H1 (cell line): ENCODE results near the gene RPL41. TPM values are rescaled to one million over a fixed set of nuclear protein-coding genes. Genes with fewer than 3 reads are reported as not detected.

Experiments used
- CTCF ChIA-PET: fragments of 300-600 bp; sonication (Branson Sonifier 250); formaldehyde crosslinking; loops from one replicate; lab custom pipeline; 2021; ENCODE audit not compliant: partially characterized antibody; lab: Charles Lee
- POLR2A ChIA-PET: fragments of 300-600 bp; sonication (Branson Sonifier 250); formaldehyde crosslinking; loops from one replicate; lab custom pipeline; 2021; ENCODE audit warnings: inconsistent platforms; ENCODE audit not compliant: partially characterized antibody; lab: Charles Lee
- DNase-seq, 2 experiments: peaks; one replicate each; pipeline versions ENCODE4 v3.0.0 to v3.0.0-alpha.2; 2010 to 2022; ENCODE audit warnings: low spot score in 2 of 2, low read depth in 1 of 2, mixed read lengths in 1 of 2
- FAIRE-seq: peaks from 2 replicates; lab custom pipeline; 2011; peaks lifted over from hg19 to GRCh38; lab: Jason Lieb, UNC
- H2AFZ ChIP-seq: 2 replicates; pipeline ENCODE4 v1.8.1; 2012; ENCODE audit warnings: low read length, inconsistent platforms
- H2AK5ac ChIP-seq: 2 replicates; pipeline ENCODE4 v1.6.1; 2013; ENCODE audit warnings: low read depth, low read length
- H2BK120ac ChIP-seq: replicated peaks from 2 replicates; pipeline ENCODE3; 2013; ENCODE audit warnings: low read depth, low read length, inconsistent platforms
- H2BK12ac ChIP-seq: 2 replicates; pipeline ENCODE4 v1.6.1; 2013; ENCODE audit warnings: low read depth, low read length
- H2BK15ac ChIP-seq: 2 replicates; pipeline ENCODE4 v1.6.1; 2013; ENCODE audit warnings: low read length
- H2BK20ac ChIP-seq: 2 replicates; pipeline ENCODE4 v1.6.1; 2013; ENCODE audit warnings: low read length
- H2BK5ac ChIP-seq: 2 replicates; pipeline ENCODE4 v1.6.1; 2013; ENCODE audit warnings: low read depth, low read length
- H3K14ac ChIP-seq: 2 replicates; pipeline ENCODE4 v1.6.1; 2013; ENCODE audit warnings: inconsistent platforms; ENCODE audit not compliant: insufficient read length
- H3K18ac ChIP-seq: 2 replicates; pipeline ENCODE4 v1.6.1; 2013; ENCODE audit warnings: low read length; ENCODE audit errors: extremely low read depth
- H3K23ac ChIP-seq: 2 replicates; pipeline ENCODE4 v1.6.1; 2013; ENCODE audit warnings: inconsistent platforms; ENCODE audit not compliant: insufficient read length
- H3K23me2 ChIP-seq: 2 replicates; pipeline ENCODE4 v1.6.1; 2013; ENCODE audit warnings: low read depth, low read length
- H3K27ac ChIP-seq: 2 replicates; pipeline ENCODE4 v1.6.1; 2011; ENCODE audit warnings: low read depth, low read length, inconsistent platforms
- H3K27me3 ChIP-seq, 4 experiments: replicated peaks in 1 of 4; 1 replicate in 1 of 4; 2 replicates in 3 of 4; pipeline versions ENCODE4 v1.6.1 to v1.8.1; 2011 to 2013; ENCODE audit warnings: low read length in 3 of 4, mild to moderate bottlenecking in 3 of 4, inconsistent platforms in 2 of 4, mixed read lengths in 2 of 4, moderate library complexity in 1 of 4; ENCODE audit not compliant: control insufficient read depth in 3 of 4, insufficient read depth in 3 of 4; ENCODE audit errors: extremely low read depth in 1 of 4
- H3K36me3 ChIP-seq, 4 experiments: 2 replicates each; pipeline versions ENCODE4 v1.6.1 to v1.8.1; 2011 to 2013; ENCODE audit warnings: mild to moderate bottlenecking in 4 of 4, low read length in 3 of 4, moderate library complexity in 2 of 4, control low read depth in 1 of 4, inconsistent platforms in 1 of 4; ENCODE audit not compliant: insufficient read depth in 4 of 4, control insufficient read depth in 2 of 4
- H3K4ac ChIP-seq: replicated peaks from 2 replicates; pipeline ENCODE3; 2013; ENCODE audit warnings: low read length, low read depth, mixed read lengths, inconsistent platforms; ENCODE audit not compliant: insufficient read length
- H3K4me1 ChIP-seq, 4 experiments: replicated peaks in 1 of 4; 1 replicate in 1 of 4; 2 replicates in 3 of 4; pipeline versions ENCODE4 v1.6.1 to v1.8.1; 2011 to 2013; ENCODE audit warnings: low read length in 3 of 4, inconsistent platforms in 2 of 4, mixed read lengths in 1 of 4; ENCODE audit not compliant: insufficient read depth in 4 of 4, control insufficient read depth in 3 of 4
- H3K4me2 ChIP-seq, 2 experiments: 2 replicates each; pipeline versions ENCODE4 v1.6.1 to v1.8.1; 2011 to 2013; ENCODE audit warnings: low read depth in 2 of 2, low read length in 2 of 2, control low read depth in 1 of 2, inconsistent platforms in 1 of 2, mild to moderate bottlenecking in 1 of 2; ENCODE audit not compliant: insufficient read depth in 1 of 2
- H3K4me3 ChIP-seq, 4 experiments: fragments of 200-600, 300-600 bp in 1 of 4; sonication (generic), shearing (Covaris generic), sonication (Bioruptor Twin) in 1 of 4; 2 replicates each; pipeline versions ENCODE4 v1.5.1 to v1.8.1; 2011 to 2016; ENCODE audit warnings: low read length in 4 of 4, low read depth in 3 of 4, control low read depth in 2 of 4, inconsistent platforms in 2 of 4, mild to moderate bottlenecking in 2 of 4, mixed read lengths in 1 of 4, moderate library complexity in 1 of 4; ENCODE audit not compliant: insufficient read depth in 2 of 4; ENCODE audit errors: extremely low read depth in 1 of 4
- H3K56ac ChIP-seq: replicated peaks from 2 replicates; pipeline ENCODE3; 2013; ENCODE audit warnings: low read depth, mild to moderate bottlenecking, mixed read lengths, low read length, inconsistent platforms; ENCODE audit not compliant: insufficient read length
- H3K79me1 ChIP-seq: 2 replicates; pipeline ENCODE4 v1.6.1; 2013; ENCODE audit warnings: low read depth, low read length, control low read depth
- H3K79me2 ChIP-seq, 2 experiments: 2 replicates each; pipeline versions ENCODE4 v1.6.1 to v1.8.1; 2012 to 2013; ENCODE audit warnings: low read length in 2 of 2, mild to moderate bottlenecking in 2 of 2, inconsistent platforms in 1 of 2; ENCODE audit not compliant: insufficient read depth in 2 of 2, control insufficient read depth in 1 of 2
- H3K9ac ChIP-seq, 4 experiments: replicated peaks in 1 of 4; 1 replicate in 1 of 4; 2 replicates in 3 of 4; pipeline versions ENCODE4 v1.6.1 to v1.8.1; 2011 to 2013; ENCODE audit warnings: low read depth in 3 of 4, low read length in 3 of 4, control low read depth in 2 of 4, mild to moderate bottlenecking in 2 of 4, moderate library complexity in 2 of 4, inconsistent platforms in 1 of 4; ENCODE audit errors: extremely low read depth in 1 of 4
- H3K9me3 ChIP-seq, 2 experiments: 2 replicates each; pipeline versions ENCODE4 v1.6.1 to v1.8.1; 2012 to 2013; ENCODE audit warnings: mild to moderate bottlenecking in 2 of 2, moderate library complexity in 2 of 2, control low read depth in 1 of 2, inconsistent platforms in 1 of 2, low read depth in 1 of 2, low read length in 1 of 2, mixed read lengths in 1 of 2; ENCODE audit not compliant: insufficient read depth in 2 of 2
- H4K20me1 ChIP-seq, 2 experiments: replicated peaks in 1 of 2; 2 replicates each; pipeline versions ENCODE3 to v1.8.1; 2011 to 2013; ENCODE audit warnings: inconsistent platforms in 2 of 2, low read length in 2 of 2, mild to moderate bottlenecking in 1 of 2; ENCODE audit not compliant: insufficient read depth in 2 of 2, control insufficient read depth in 1 of 2
- H4K5ac ChIP-seq: 2 replicates; pipeline ENCODE4 v1.6.1; 2013; ENCODE audit warnings: low read length, low read depth, mixed read lengths, inconsistent platforms; ENCODE audit not compliant: insufficient read length
- H4K8ac ChIP-seq: 2 replicates; pipeline ENCODE4 v1.8.0; 2013; ENCODE audit warnings: mild to moderate bottlenecking, moderate library complexity, low read length, inconsistent platforms; ENCODE audit not compliant: insufficient read depth; ENCODE audit errors: extremely low read depth
- H4K91ac ChIP-seq: replicated peaks from 2 replicates; pipeline ENCODE3; 2013; ENCODE audit warnings: low read length, mixed read lengths, inconsistent platforms; ENCODE audit not compliant: insufficient read length
- ASH2L ChIP-seq: fragments of 200-600, 300-600 bp; sonication (generic); IDR thresholded peaks from one replicate; pipeline ENCODE4 v1.7.1; 2017; ENCODE audit warnings: low read length
- CBX5 ChIP-seq: fragments of 300-800, 300-1000 bp; sonication (generic); IDR thresholded peaks from 2 replicates; pipeline ENCODE4 v1.7.1; 2016; ENCODE audit warnings: antibody characterized with exemption, low read length, low read depth
- CREB1 ChIP-seq: IDR thresholded peaks from 2 replicates; pipeline ENCODE4 v1.6.1; 2012; ENCODE audit warnings: inconsistent platforms
- PHF8 ChIP-seq: fragments of 200-600 bp; sonication (generic); conservative IDR thresholded peaks from 2 replicates; pipeline ENCODE4 v1.7.1; 2012; ENCODE audit warnings: low read depth, mild to moderate bottlenecking, inconsistent platforms, low read length, moderate library complexity
- POLR2AphosphoS5 ChIP-seq: IDR thresholded peaks from 2 replicates; pipeline ENCODE4 v1.6.1; 2011; ENCODE audit warnings: low read depth, low read length
- TAF7 ChIP-seq: optimal IDR thresholded peaks from 2 replicates; pipeline ENCODE3; 2011; ENCODE audit warnings: low read depth, mild to moderate bottlenecking, inconsistent platforms, low read length, moderate library complexity, borderline replicate concordance
- ZNF274 ChIP-seq: IDR thresholded peaks from 2 replicates; pipeline ENCODE4 v1.7.0; 2012; ENCODE audit warnings: low read length, borderline replicate concordance; ENCODE audit errors: extremely low read depth
- WGBS, 2 experiments: shearing (Covaris generic) in 1 of 2; methylation state at CpG; one replicate each; pipeline versions ENCODE4 v1.1.6 to v1.1.7; 2013 to 2015; ENCODE audit warnings: low lambda C conversion rate in 2 of 2, mixed read lengths in 2 of 2, inconsistent platforms in 1 of 2, low coverage in 1 of 2, missing lambda C conversion rate in 1 of 2; ENCODE audit not compliant: insufficient replicate concordance in 2 of 2, insufficient coverage in 1 of 2, insufficient read length in 1 of 2; ENCODE audit errors: extremely low coverage in 1 of 2, missing lambda C conversion rate in 1 of 2; 5-methylcytosine and 5-hydroxymethylcytosine counted together
- polyA plus RNA-seq, 7 experiments: library from polyadenylated mRNA; depleted of rRNA in 3 of 7; stranded (reverse) in 5 of 7; unstranded in 2 of 7; fragments of >200 nt in 5 of 7; fragments of 200-250 nt in 2 of 7; gene quantifications; 1 replicate in 5 of 7; 2 replicates in 1 of 7; 4 replicates in 1 of 7; pipeline versions ENCODE4 v1.2.1 to v1.2.3, GENCODE V29; 2011 to 2013; ENCODE audit warnings: missing spikeins in 2 of 7, mixed read lengths in 2 of 7
- total RNA-seq: library from RNA; stranded (reverse); fragmentation: NEBNext Ultra II Directional; extraction: Animal tissue kit (Norgen Biotek cat#: 25700); gene quantifications from 2 replicates; pipeline ENCODE4 v1.2.1, GENCODE V29; 2021
- TF ChIP-seq, protein P1 (sequence below): IDR thresholded peaks from 2 replicates; pipeline ENCODE4 v1.6.1; 2012; ENCODE audit warnings: inconsistent platforms

Gene RPL41
- total and polyA plus RNA-seq, 2 of the 8 experiments (the other 6 are each of a cell fraction or from before 2014, with no cell fraction given), result 4,440 to 16,488 TPM

DNA sequence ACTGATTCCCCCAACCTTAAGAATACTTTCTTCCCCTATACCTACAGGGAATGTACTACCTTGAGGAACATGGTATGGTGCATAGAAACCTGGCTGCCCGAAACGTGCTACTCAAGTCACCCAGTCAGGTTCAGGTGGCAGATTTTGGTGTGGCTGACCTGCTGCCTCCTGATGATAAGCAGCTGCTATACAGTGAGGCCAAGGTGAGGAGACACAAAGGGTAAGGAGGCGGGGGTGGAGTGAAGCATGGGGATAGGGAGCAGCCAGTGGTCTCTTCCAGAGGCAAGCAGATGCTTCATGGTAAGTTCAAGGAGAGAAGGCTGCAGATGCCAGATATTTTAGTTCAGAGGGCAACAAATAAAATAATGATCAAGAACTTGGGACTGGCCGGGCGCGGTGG is 18.7 kb upstream of the RPL41 start:
- H2BK120ac ChIP-seq, result no peak overlapping the region
- H2AK5ac ChIP-seq, result no peak overlapping the region
- H3K27ac ChIP-seq, result no peak overlapping the region
- no peak overlapping the region for H3K18ac ChIP-seq
- H2AFZ ChIP-seq, result no peak overlapping the region
- H3K56ac ChIP-seq, result no peak overlapping the region
- no peak overlapping the region for H2BK5ac ChIP-seq
- H2BK15ac ChIP-seq, result no peak overlapping the region
- H3K23me2 ChIP-seq, result no peaks in the 10 kb centered on the region
- H2BK20ac ChIP-seq, result no peak overlapping the region
- H3K79me1 ChIP-seq, result no peaks in the 10 kb centered on the region
- peaks cover 0 to 1% of the 10 kb centered on the region in 2 experiments for H4K20me1 ChIP-seq
- 92% methylated on average over 6 of the region's 6 CpGs; no CpG with 5 or more reads in 1 of the 2 experiments for WGBS, 2 experiments
- no peaks in the 10 kb centered on the region for H3K27me3 ChIP-seq
- no peak overlapping the region for H4K5ac ChIP-seq
- peaks cover 29 to 82% (median 74%) of the 10 kb centered on the region in 4 experiments for H3K36me3 ChIP-seq
- no peak overlapping the region for H3K4me3 ChIP-seq
- ChIA-PET CTCF (interaction anchor here (0.7 to 3.8 kb wide), 3 partner anchors 13 to 50 kb away, joined by 3 to 38 read pairs (median 4); no protein-coding TSS in a partner anchor), POLR2A (interaction anchor here (0.9 to 3.9 kb wide), 6 partner anchors 11 to 120 kb away, joined by 3 to 17 read pairs (median 4); partner anchors contain the start of gene ERBB3)
- no peak overlapping the region for H4K8ac ChIP-seq
- H3K9ac ChIP-seq, result no peak overlapping the region
- no peak for DNase-seq
- no peaks in the 10 kb centered on the region for H3K4me1 ChIP-seq
- no peaks in the 10 kb centered on the region for H3K9me3 ChIP-seq
- no peak overlapping the region for H2BK12ac ChIP-seq
- H3K79me2 ChIP-seq, result no peaks in the 10 kb centered on the region
- no peak for FAIRE-seq
- H4K91ac ChIP-seq, result no peak overlapping the region
- H3K14ac ChIP-seq, result no peak overlapping the region
- H3K4me2 ChIP-seq, result no peak overlapping the region
- no peak overlapping the region for H3K4ac ChIP-seq
- no peak overlapping the region for H3K23ac ChIP-seq
- no peak for TF ChIP-seq TAF7
- no peak for TF ChIP-seq PHF8
- no peak for TF ChIP-seq ZNF274
- TF ChIP-seq CREB1, result no peak
- TF ChIP-seq CBX5, result no peak
- no peak for TF ChIP-seq POLR2AphosphoS5
- TF ChIP-seq, protein P1, sequence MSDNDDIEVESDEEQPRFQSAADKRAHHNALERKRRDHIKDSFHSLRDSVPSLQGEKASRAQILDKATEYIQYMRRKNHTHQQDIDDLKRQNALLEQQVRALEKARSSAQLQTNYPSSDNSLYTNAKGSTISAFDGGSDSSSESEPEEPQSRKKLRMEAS, result no peak
- TF ChIP-seq ASH2L, result no peak
